ENCODE measurements around the gene TFAP2A. TPM values are rescaled to one million over a fixed set of nuclear protein-coding genes. Genes with fewer than 3 reads are reported as not detected.

Gene TFAP2A
- total RNA-seq, 1 experiment from 2014 or later: 24.3 TPM

DNA sequence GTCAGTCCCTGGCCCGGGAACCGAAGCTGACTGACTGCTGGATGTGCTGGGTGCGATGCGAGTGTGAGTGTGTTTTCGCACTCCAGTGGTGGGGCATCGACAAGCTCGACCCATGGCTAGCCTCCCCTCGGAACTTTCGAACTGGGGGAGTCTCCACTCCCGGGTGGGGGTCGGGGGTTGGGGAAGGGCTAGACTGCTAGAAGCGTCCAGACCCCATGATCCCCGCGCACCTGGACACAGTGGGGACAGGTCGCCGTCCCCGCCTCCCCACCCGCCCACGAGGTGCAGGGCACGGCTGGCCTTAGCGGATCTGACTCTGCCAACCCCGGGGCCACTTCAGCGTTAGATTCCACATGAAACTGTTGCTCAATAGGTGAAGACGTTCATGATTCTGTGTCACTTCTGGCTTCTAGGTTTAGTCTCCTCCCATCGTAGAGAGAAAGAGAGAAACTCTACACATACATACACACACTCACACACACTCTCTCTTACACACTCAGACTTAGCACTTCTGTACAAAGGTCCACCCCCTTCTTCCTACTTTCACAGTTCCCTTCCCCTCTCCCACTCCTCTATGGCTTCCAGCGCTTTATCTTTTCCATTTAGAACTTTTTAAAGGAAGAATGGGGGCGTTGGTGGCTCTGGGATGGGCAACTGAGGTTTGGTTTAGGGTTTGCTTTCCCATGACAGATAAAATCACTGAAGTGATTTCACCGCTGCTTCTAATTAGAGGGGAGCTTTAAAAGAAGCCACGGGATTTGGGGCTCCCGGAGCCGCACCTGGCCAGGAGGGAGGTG, 5.1 kb upstream of the TFAP2A start:
- no peaks in the 10 kb centered on the region for H3K36me3 ChIP-seq (ENCODE audit: control insufficient read depth in 1 of 2, insufficient read depth in 2 of 2, low read length in 2 of 2)
- H3K4me3 ChIP-seq (replicated peaks in 1 of 2; ENCODE audit: low read depth in 1 of 2, low read length in 2 of 2): no peak overlapping the region
- peaks cover 8 to 13% of the 10 kb centered on the region in 2 experiments; a peak in 3 of 4 replicates for H3K4me1 ChIP-seq (ENCODE audit: control insufficient read depth in 1 of 2, insufficient read depth in 2 of 2, low read length in 2 of 2)
- H3K79me2 ChIP-seq (ENCODE audit: insufficient read depth, low read length): no peaks in the 10 kb centered on the region
- ATAC-seq (no peak), DNase-seq (ENCODE audit: low read depth, low spot score) (no peak)
- H3K4me2 ChIP-seq (ENCODE audit: low read length): no peak overlapping the region
- no TSS peak for BruUV-seq (replicated peaks)
- ChIA-PET CTCF (no interaction called here), POLR2A (no interaction called here), RAD21 (ENCODE audit: low non-redundant PET in 1 of 2, low total read pairs in 2 of 2, uncharacterized antibody in 2 of 2, unreplicated experiment in 2 of 2) (no interaction called here)
- H3K9me3 ChIP-seq (ENCODE audit: control insufficient read depth in 1 of 2, insufficient read depth in 1 of 2, low read depth in 1 of 2, low read length in 2 of 2): no peaks in the 10 kb centered on the region
- no peak overlapping the region for H3K9ac ChIP-seq (ENCODE audit: low read length)
- H4K20me1 ChIP-seq (ENCODE audit: insufficient read depth): no peaks in the 10 kb centered on the region
- H2AFZ ChIP-seq (ENCODE audit: low read depth, low read length, poor library complexity, severe bottlenecking): no peak overlapping the region
- H3K27ac ChIP-seq (ENCODE audit: low read depth, low read length): no peak overlapping the region
- H3K27me3 ChIP-seq (ENCODE audit: insufficient read depth, low read length): no peaks in the 10 kb centered on the region
- H3K9me2 ChIP-seq (ENCODE audit: insufficient read depth): no peaks in the 10 kb centered on the region
- intact Hi-C loops (cut with micrococcal nuclease): no loop called here
- TF ChIP-seq FOSL1 (IDR thresholded peaks at IDR 0.05; ENCODE audit: low read depth): no peak
- TF ChIP-seq EZH2phosphoT487 (IDR thresholded peaks at IDR 0.05; ENCODE audit: borderline replicate concordance): no peak
- no peak for TF ChIP-seq SRF (IDR thresholded peaks at IDR 0.05; ENCODE audit: low read depth)
- no peak for TF ChIP-seq ZFX (IDR thresholded peaks at IDR 0.05)
- TF ChIP-seq, protein P1, sequence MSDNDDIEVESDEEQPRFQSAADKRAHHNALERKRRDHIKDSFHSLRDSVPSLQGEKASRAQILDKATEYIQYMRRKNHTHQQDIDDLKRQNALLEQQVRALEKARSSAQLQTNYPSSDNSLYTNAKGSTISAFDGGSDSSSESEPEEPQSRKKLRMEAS (IDR thresholded peaks at IDR 0.05): no peak
- TF ChIP-seq, protein P2, sequence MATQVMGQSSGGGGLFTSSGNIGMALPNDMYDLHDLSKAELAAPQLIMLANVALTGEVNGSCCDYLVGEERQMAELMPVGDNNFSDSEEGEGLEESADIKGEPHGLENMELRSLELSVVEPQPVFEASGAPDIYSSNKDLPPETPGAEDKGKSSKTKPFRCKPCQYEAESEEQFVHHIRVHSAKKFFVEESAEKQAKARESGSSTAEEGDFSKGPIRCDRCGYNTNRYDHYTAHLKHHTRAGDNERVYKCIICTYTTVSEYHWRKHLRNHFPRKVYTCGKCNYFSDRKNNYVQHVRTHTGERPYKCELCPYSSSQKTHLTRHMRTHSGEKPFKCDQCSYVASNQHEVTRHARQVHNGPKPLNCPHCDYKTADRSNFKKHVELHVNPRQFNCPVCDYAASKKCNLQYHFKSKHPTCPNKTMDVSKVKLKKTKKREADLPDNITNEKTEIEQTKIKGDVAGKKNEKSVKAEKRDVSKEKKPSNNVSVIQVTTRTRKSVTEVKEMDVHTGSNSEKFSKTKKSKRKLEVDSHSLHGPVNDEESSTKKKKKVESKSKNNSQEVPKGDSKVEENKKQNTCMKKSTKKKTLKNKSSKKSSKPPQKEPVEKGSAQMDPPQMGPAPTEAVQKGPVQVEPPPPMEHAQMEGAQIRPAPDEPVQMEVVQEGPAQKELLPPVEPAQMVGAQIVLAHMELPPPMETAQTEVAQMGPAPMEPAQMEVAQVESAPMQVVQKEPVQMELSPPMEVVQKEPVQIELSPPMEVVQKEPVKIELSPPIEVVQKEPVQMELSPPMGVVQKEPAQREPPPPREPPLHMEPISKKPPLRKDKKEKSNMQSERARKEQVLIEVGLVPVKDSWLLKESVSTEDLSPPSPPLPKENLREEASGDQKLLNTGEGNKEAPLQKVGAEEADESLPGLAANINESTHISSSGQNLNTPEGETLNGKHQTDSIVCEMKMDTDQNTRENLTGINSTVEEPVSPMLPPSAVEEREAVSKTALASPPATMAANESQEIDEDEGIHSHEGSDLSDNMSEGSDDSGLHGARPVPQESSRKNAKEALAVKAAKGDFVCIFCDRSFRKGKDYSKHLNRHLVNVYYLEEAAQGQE (IDR thresholded peaks at IDR 0.05; ENCODE audit: low read depth): no peak
- no peak for TF ChIP-seq YY1 (IDR thresholded peaks at IDR 0.05; ENCODE audit: extremely low read depth, insufficient replicate concordance, low read depth, low read length)
- TF ChIP-seq, protein P3, sequence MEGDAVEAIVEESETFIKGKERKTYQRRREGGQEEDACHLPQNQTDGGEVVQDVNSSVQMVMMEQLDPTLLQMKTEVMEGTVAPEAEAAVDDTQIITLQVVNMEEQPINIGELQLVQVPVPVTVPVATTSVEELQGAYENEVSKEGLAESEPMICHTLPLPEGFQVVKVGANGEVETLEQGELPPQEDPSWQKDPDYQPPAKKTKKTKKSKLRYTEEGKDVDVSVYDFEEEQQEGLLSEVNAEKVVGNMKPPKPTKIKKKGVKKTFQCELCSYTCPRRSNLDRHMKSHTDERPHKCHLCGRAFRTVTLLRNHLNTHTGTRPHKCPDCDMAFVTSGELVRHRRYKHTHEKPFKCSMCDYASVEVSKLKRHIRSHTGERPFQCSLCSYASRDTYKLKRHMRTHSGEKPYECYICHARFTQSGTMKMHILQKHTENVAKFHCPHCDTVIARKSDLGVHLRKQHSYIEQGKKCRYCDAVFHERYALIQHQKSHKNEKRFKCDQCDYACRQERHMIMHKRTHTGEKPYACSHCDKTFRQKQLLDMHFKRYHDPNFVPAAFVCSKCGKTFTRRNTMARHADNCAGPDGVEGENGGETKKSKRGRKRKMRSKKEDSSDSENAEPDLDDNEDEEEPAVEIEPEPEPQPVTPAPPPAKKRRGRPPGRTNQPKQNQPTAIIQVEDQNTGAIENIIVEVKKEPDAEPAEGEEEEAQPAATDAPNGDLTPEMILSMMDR (IDR thresholded peaks at IDR 0.05 in 2 of 3, conservative IDR thresholded peaks at IDR 0.05 in 1 of 3; ENCODE audit: borderline replicate concordance in 1 of 3, insufficient read depth in 1 of 3, low read depth in 2 of 3, low read length in 2 of 3): no peak
- TF ChIP-seq POLR2A (IDR thresholded peaks at IDR 0.05; ENCODE audit: borderline replicate concordance, extremely low read depth, insufficient read depth, insufficient read length): no peak
- no peak for TF ChIP-seq JUND (IDR thresholded peaks at IDR 0.05)
- no peak for TF ChIP-seq SIN3A (IDR thresholded peaks at IDR 0.05; ENCODE audit: low read depth)
- no peak for TF ChIP-seq EZH2 (IDR thresholded peaks at IDR 0.05)
